ENCODE results near the gene MAGEH1.
"Not testable (repeated sequence)": the region's sequence is repeated elsewhere in the genome, so short reads cannot be mapped to it uniquely, and the experiment has no call there.

Gene MAGEH1, protein sequence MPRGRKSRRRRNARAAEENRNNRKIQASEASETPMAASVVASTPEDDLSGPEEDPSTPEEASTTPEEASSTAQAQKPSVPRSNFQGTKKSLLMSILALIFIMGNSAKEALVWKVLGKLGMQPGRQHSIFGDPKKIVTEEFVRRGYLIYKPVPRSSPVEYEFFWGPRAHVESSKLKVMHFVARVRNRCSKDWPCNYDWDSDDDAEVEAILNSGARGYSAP

DNA sequence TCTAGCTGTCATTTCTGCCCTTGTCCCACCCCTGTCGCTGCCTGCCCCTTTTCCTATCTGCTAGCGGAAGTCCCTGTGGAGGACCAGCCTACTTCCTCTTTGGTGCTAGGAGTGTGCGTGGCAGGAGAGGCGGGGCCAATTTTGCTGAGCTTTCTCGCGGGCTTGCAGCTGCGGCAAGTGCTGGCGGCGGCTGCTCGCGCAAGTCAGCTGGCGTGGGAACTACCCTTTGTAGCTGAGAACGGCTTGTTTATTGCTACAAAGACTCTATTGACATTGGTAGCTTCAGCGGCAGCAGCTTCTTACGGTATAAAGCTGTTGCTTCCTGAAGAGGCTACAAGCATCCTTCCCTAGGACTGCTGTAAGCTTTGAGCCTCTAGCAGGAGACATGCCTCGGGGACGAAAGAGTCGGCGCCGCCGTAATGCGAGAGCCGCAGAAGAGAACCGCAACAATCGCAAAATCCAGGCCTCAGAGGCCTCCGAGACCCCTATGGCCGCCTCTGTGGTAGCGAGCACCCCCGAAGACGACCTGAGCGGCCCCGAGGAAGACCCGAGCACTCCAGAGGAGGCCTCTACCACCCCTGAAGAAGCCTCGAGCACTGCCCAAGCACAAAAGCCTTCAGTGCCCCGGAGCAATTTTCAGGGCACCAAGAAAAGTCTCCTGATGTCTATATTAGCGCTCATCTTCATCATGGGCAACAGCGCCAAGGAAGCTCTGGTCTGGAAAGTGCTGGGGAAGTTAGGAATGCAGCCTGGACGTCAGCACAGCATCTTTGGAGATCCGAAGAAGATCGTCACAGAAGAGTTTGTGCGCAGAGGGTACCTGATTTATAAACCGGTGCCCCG, at the start of gene MAGEH1:
MAGEH1 (plus strand) TSS at position 138 of the 843 bp plus-strand sequence; CDS start at position 386, 248 bp downstream.
- peak; percentile 86 for DNase-seq

DNA sequence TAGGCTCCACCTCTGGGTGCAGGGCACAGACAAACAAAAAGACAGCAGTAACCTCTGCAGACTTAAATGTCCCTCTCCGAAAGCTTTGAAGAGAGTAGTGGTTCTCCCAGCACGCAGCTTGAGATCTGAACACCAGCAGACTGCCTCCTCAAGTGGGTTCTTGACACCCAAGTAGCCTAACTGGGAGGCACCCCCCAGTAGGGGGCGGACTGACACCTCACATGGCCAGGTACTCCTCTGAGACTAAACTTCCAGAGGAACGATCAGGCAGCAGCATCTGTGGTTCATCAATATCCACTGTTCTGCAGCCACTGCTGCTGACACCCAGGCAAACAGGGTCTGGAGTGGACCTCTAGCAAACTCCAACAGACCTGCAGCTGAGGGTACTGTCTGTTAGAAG, 24.8 kb upstream of the MAGEH1 start:
- not testable (repeated sequence) for DNase-seq

DNA sequence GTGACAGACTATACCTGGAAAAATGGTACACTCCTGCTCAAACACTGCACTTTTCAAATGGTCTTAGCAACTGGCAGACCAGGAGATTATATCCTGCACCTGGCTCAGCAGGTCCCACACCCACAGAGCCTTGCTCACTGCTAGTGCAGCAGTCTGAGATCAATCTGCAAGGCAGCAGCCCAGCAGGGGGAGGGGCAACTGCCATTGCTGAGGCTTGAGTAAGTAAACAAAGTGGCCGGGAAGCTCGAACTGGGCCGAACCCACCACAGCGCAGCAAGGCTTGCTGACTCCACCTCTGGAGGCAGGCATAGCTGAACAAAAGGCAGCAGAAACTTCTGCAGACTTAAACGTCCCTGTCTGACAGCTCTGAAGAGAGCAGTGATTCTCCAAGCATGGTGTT, 8.5 kb upstream of the MAGEH1 start:
- DNase-seq = not testable (repeated sequence)

DNA sequence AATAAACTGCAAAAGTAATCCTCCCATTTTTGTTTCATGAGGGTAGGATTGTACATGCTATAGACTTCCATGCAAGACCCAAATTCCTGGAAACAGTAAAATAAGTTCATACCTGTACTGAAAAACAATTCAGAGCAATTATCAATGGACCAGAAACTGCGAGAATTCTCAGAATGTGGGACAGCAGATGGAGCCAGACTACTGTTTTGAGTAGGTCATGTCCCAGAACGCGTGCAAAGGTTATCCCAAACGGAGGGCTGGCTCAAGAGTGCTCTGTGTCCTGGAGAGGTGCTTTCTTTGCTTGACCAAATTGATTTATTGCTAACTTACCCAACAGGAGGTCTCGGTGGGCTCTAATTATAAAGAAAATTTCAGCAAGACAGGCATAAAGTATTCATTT, 1.7 kb upstream of the MAGEH1 start:
- no peak for DNase-seq

DNA sequence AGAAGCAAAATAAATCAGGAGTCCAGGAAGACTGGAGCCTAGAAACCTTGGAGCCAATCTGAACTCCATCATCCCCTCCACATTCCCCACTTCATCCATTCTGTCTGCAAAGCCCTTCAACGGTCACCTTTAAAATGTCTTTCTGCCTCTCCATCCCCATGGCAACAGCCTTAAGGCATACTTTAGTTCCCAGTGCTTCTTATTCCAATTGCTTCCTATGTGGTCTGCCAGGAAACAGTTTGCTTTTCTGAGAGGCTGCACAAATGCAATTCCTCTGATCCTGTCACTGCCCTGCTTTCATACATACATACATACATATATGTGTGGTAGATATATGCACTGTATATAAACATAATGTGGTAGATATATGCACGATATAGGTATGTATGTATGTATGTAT, 786 bp upstream of the MAGEH1 start:
- peak; percentile 41 for DNase-seq

DNA sequence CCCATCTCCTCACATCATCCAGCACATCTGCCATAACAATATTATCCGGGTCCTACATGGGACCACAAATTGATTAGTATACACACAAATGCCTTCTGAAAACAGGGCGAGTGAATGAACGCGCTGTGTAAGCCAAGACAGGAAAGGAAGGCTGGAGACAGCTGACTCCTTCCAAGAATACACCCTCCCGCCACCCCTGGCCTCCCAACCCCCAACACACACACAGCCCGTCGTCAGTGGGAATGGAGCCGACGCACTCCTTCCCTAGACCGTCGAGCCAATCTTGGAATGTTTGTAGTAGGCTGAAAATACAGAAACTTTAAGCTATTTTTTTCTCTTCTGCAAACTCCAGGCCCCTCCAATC, 319 bp upstream of the MAGEH1 start:
- DNase-seq = no peak

DNA sequence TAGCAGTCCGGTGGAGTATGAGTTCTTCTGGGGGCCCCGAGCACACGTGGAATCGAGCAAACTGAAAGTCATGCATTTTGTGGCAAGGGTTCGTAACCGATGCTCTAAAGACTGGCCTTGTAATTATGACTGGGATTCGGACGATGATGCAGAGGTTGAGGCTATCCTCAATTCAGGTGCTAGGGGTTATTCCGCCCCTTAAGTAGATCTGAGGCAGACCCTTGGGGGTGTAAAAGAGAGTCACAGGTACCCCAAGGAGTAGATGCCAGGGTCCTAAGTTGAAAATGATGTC, 852 bp downstream of the MAGEH1 start:
- peak; percentile 22 for DNase-seq

DNA sequence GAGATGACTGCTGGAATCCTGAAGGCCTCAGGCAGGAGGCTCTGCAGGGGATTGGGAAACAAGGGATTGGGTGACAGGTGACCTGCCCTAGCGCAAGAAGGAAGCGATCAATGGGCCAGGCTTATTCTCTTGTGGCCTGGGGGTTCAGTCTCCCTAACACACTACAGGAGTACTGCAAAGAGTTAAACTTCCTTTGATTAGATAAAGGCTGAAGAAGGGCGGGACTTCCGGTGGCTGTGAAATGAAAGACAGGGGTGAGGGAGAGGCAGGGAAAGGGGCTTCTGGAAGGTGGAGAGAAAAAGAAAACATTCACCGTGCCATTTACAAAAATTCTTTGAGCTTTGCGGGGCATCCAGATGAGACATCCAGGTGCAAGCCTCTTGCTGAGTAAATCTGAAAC, 3.8 kb downstream of the MAGEH1 start:
- not testable (repeated sequence) for DNase-seq

DNA sequence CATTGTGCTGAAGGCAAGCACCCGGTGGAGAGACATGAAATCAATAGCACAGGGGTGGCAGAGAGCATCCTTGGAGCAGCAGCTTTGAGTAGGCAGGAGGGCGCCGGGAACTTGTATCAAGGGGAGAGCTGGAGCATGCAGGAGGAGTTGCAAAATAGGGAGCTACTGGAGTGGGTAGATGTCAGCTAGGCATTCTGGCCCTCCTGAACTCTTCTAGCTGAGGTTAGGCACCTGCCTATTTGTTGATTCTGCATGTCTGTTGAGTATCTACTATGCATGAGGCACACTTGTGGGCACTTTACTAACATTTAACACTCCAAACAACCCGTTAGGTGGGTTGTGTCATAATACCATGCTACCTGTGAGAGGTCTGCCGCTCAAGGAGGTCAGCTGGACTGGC, 7.5 kb downstream of the MAGEH1 start:
- DNase-seq = not testable (repeated sequence)

DNA sequence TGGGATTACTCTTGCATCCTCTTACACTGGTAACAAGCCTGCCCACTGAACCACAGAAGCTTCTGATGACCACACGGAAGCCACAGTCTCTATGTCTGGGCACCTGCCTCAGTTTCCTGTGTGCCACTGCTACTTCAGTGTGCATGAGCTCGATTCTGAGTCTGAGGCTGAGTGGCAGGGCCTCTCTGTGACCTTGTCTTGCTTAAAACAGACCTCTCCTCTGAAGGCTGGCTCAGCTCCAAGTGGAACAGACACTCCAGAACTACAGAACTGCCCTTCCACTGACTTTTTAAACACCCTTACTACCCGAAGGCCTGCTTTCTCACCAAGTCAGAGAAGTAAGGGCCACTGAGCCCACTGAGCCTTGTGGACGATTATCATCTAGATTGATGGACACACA, 8.0 kb downstream of the MAGEH1 start:
- DNase-seq = not testable (repeated sequence)

DNA sequence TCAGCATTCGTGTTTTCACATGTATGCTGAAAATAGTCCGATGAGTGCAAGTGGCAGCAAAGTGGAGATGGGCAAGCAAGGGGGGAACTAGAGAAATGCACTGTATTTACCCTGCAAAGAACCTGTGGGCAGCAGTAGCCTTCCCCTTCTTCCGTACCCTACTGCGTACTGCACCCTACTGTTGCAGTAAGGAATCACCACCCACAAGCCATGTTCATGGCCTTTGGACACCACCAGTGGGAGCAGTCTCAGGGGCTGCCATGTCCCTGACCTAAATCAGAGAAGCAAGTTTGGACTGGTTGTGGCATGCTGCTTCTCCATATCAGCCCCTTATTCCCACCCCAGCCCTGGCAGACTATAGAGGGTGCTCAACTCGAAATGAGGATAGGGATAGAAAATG, 12.1 kb downstream of the MAGEH1 start:
- not testable (repeated sequence) for DNase-seq

DNA sequence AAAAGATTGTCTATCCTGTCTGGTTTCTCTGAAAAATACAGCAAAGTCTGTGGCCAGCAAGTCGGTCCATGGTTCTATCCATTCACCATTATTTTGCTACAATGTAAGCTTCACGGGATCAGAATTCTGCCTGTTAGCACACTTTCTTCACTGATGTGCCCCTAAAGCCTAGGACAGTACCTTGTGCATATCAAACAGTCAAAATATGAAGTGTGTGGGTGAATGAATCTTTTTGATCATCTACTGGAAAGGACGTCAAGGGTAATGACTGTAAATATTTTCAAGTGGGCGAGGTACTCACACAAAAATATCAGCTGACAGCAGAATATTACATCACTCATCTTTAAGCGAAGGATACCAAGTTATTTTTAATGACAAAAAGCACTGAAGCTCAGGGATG, 13.2 kb downstream of the MAGEH1 start:
- not testable (repeated sequence) for DNase-seq

DNA sequence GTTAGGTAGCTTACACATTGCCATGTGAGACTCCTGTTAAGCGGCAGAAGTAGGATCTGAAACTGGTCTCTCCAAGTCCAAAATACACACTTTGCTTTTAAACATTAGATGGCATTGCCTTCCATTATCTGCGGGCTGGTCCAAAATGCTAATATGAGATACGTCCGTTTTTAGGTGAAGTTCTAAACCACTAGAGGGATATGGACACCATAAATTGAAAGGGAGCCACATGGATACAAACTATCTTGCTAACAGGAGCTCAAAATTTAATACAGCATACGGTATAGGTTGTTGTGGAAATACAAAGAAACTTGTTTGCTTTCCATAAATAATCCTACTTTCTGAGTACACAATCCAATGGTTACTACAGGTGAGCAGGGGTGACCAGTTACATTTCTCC, 13.9 kb downstream of the MAGEH1 start:
- not testable (repeated sequence) for DNase-seq

DNA sequence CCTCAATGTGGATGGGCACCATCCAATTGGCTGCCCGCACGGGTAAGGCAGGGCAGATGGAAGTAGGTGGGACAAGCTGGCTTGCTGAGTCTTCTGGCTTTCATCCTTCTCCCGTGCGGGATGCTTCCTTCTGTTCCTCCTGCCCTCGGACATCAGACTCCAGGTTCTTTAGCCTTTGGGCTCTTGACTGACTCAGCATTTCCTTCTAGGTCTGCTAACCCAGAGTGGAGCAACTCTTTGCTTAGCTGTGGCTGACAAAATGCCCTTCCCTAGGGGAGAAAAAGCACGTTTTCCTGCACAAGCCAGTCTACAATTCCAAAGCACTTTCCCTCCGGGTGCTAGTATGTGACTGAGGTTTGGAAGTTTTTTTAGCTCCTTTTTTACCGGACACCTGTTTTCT, 28.0 kb downstream of the MAGEH1 start:
- not testable (repeated sequence) for DNase-seq

DNA sequence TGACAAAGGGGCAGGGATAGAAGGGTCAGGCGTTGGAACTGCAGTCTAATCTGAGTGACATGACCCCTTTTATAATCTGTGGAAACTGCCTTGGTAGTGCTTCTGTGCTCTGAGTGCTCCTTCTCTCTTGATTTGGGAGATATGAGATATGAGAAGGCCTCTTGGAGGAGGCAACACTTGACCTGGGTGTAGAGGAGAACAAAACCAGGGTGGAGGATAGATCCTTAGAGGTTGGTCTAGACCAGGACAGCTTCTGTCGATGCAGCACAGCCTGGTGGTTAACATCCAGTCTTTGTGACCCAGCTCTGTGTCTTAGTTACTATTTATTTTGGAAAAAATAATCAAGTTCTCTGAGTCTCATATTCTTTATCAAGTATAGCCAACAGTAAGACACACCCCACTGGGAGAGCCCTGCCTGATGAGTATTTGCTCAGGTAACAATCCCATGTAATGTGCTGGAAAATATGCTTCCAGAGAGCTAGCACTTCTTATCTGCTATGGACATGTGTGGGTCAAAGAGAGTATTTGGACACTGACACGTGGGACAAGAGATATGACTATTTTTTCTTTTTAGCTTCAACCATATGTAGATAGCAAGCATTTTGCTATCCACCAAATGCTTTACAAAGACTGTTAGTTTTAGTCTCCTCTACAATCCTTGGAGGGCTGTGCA, 28.6 kb downstream of the MAGEH1 start:
- no peak for DNase-seq

DNA sequence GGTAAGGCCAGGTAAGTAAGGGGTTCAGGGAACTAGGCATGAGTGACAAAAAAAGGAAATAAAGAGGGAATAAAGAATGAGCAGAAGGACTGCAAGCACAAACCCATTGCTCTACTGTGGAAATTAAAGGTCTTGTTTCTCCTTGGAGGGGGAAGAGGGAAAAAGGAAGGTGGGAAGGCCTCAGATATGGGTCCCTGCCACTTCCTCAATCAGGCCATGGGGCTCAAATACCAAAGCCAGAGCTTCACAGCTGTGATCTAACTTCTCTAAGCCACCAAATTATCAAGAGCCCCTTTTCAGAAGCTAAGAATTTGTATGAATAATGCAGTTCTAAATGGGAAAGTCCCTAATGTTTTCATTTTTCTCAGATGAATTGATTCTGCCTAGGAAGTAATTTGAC, 33.0 kb downstream of the MAGEH1 start:
- DNase-seq = no peak

DNA sequence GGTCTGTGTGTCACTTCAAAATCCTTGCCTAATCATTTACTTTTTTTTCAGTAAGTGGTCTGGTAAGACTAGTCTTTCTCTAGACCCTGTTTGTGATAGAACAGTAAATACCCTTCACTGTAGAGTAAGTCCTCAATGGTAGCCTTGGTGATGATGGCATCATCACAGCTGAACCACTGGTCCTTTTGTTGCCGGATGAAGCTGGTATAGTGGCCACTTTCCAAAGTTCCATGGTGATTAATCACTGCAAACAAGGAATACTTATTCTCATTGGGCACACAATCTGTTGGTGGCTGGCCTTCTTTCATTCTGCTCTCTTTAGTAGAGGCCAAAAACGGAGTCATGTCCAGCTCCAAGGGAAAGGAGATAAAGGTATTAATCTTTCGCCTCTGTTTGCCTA, 34.8 kb downstream of the MAGEH1 start:
- no peak for DNase-seq

DNA sequence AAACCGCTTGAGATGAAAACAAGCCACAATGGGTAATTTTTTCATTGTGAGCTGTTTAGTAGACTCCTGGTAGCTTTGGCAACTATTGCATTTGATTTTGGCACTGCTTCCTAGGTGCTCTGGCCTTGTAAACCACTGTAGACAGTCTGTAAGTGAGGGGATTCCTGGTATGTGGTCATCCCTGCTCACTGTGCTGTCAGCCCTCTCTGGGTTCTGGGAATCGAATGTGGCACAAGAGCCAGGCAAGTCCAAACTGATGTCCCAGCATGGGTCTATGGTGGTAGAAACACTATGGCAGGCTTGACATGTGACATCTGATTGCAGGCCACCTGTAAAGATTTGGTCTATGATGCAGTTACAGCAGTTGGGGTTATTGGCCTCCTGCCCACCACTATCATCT, 35.2 kb downstream of the MAGEH1 start:
- no peak for DNase-seq

DNA sequence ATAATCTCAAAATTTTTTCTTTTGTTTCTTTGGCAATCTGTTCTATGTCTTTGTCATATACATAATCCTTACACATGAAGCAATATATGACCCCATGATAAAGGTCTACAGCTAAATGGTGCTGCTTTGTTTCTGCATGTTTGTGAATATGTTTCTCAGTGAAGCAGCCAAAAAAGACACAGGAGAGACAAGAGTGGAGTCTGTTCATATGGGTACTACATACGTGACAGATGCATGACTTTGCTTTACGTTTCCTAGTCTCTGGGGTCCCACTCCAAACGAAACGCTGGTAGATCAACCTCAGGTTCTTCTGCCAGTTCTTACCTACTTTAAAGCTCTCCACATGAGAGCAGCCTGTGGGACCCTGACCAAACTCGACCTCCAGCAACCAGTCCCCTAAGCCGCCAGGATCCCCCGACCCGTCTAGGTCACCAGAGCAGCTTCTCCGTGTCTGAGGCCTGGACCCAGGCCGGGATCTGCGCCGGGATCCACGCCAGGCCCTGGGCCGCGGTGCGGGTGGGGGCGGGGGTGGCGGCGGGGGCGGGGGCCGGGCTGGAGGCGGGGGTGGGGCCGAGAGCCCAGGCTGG, 36.2 kb downstream of the MAGEH1 start:
- DNase-seq = no peak

DNA sequence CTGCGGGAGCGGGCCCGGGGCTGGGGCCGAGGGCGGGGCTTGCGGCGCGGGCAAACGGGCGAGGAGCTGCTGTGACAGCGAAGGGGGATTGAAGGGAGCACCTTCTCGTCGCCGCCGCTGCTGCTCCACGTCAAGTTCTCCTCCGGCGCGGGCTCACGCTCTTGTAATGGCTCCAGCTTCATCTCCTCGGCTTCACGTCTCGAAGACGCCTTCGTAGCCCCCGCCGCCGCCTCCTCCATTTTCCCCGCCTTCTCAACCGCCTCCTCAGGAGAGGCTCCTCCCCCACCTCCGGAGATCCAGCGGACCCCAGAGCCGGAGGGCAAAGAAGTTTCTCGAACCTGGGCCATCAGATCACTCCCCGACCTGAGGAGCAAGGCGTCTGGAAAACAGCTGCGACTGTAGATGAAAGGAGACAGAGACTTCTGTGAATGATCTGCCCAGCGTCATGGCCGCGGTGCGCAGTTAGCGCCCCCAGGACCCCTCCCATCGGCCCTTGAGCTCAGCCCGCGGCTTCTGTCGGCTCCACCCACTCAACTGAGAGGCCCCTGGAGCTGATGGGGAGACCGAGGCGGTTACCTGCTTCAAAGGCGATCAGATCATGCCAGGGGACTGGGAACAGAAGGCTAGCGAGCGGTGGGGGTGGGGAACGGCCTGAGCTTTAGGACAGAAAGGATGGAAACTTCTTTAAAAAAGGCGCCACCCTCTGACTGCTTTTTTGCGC, 36.8 kb downstream of the MAGEH1 start:
- DNase-seq = peak; percentile 82

DNA sequence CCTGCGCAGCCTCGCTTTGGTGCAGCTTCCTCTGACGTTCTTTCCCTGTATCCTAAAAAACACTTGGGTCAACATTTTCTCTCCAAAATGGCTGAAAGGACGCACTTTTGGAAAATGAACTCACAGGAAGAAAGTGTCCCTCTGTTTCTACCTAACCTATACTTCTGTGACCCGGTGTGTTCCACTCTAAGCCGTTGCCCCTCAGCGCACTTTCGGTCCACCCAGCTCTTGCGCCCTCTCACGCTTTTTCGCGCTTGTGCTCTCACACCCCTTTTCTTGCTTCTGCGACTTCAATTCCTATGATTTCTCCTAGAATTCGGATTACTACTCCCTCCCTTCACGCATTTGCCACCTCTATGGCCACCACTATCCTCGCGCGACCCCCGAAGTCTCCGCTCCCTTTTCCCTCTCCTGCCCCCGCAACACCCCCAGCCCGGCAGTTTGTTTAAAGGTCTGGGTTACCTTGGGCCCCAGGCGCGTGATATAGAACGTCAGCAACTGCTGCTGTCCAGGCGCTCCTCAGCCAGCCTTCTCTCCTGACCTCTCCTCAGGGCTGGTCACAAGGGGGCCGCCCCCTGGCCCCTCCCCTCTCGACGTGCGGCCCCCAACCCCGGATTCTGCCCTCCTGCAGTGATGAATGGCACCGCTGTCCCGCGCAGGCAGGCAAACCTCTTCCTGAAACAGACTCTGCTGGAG, 37.5 kb downstream of the MAGEH1 start, which contains the start of gene USP51:
USP51 (minus strand) TSS at position 535 of the 696 bp plus-strand sequence. CDS start 909 bp downstream, outside the sequence.
- peak; percentile 63 for DNase-seq

DNA sequence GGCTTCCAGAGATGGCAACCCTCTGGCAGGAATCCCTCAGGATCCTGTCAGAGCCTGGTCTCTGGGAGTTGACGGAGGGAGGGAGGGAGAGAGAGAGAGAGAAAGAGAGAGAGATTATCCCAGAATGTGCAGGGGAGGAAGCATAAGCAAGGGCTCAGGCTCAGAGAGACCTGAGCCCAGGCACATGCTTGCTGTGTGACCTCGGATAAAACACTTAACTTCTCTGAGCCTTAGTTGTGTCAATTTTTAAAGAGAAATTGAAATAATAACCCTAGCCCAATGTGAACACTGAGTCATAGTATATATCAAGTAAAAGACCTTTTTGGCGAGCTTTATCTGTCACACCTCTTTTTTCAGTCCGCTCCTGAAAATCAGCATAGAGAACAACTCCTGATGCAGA, 38.2 kb downstream of the MAGEH1 start:
- DNase-seq = no peak

Data from right forelimb (tissue), 1 donor.